Endodermal cell (in vitro differentiated cells): Measurements from ENCODE around the gene RASAL3. TPM values are rescaled to one million over a fixed set of nuclear protein-coding genes. Genes with fewer than 3 reads are reported as not detected.

Source experiments
- DNase-seq: peaks from one replicate; pipeline ENCODE4 v3.0.0-alpha.2; 2017
- H3K27ac ChIP-seq: 2 replicates; pipeline ENCODE4 v1.5.1; 2013; ENCODE audit warnings: mild to moderate bottlenecking, low read depth, low read length, moderate library complexity
- H3K27me3 ChIP-seq: 2 replicates; pipeline ENCODE4 v1.6.1; 2013; ENCODE audit warnings: mild to moderate bottlenecking, low read length, moderate library complexity; ENCODE audit not compliant: insufficient read depth, control insufficient read depth, poor library complexity, severe bottlenecking
- H3K36me3 ChIP-seq: 2 replicates; pipeline ENCODE4 v1.7.0; 2013; ENCODE audit warnings: mild to moderate bottlenecking, low read length, moderate library complexity; ENCODE audit not compliant: control insufficient read depth, insufficient read depth
- H3K4me1 ChIP-seq: one replicate; pipeline ENCODE4 v1.7.0; 2013; ENCODE audit warnings: low read length; ENCODE audit not compliant: control insufficient read depth, insufficient read depth
- H3K4me3 ChIP-seq: 2 replicates; pipeline ENCODE4 v1.5.1; 2013; ENCODE audit warnings: mild to moderate bottlenecking, low read length, moderate library complexity
- H3K9ac ChIP-seq: 2 replicates; pipeline ENCODE4 v1.6.1; 2013; ENCODE audit warnings: mild to moderate bottlenecking, low read length, moderate library complexity; ENCODE audit not compliant: poor library complexity, severe bottlenecking; ENCODE audit errors: extremely low read depth
- H3K9me3 ChIP-seq: 2 replicates; pipeline ENCODE4 v1.6.1; 2013; ENCODE audit warnings: mild to moderate bottlenecking, low read length, moderate library complexity; ENCODE audit not compliant: control insufficient read depth
- H3K27ac Mint-ChIP-seq: 2 replicates; pipeline ENCODE4 v1.8.0; 2020; ENCODE audit warnings: mixed read lengths
- H3K27me3 Mint-ChIP-seq: 2 replicates; pipeline ENCODE4 v1.8.0; 2021; ENCODE audit warnings: mild to moderate bottlenecking, mixed read lengths; ENCODE audit not compliant: insufficient read depth
- H3K36me3 Mint-ChIP-seq: 2 replicates; pipeline ENCODE4 v1.8.0; 2020; ENCODE audit warnings: low read depth, mixed read lengths
- H3K4me1 Mint-ChIP-seq: 2 replicates; pipeline ENCODE4 v1.8.0; 2020; ENCODE audit warnings: mixed read lengths
- H3K4me3 Mint-ChIP-seq: 2 replicates; pipeline ENCODE4 v1.8.0; 2020; ENCODE audit warnings: mild to moderate bottlenecking, moderate library complexity, mixed read lengths
- H3K9me3 Mint-ChIP-seq: 2 replicates; pipeline ENCODE4 v1.8.0; 2020; ENCODE audit warnings: mild to moderate bottlenecking, mixed read lengths
- CTCF ChIP-seq: fragments of 200-600 bp; sonication (generic); conservative IDR thresholded peaks from 2 replicates; pipeline ENCODE4 v1.5.0; 2021; ENCODE audit warnings: antibody characterized with exemption, mild to moderate bottlenecking
- WGBS, 2 experiments: methylation state at CpG; one replicate each; pipeline versions ENCODE4 v1.1.5 to v1.1.7; 2013; ENCODE audit warnings: missing lambda C conversion rate in 2 of 2, mixed read lengths in 1 of 2; ENCODE audit not compliant: insufficient coverage in 1 of 2, insufficient read length in 1 of 2; 5-methylcytosine and 5-hydroxymethylcytosine counted together
- total RNA-seq, 2 donors: library from RNA; stranded (reverse); fragmentation: NEBNext Ultra II Directional in 1 of 2; extraction: Animal tissue kit (Norgen Biotek cat#: 25700) in 1 of 2; gene quantifications; 2 replicates in 1 of 2; 3 replicates in 1 of 2; pipeline ENCODE4 v1.2.1, GENCODE V29; 2021

The RASAL3 gene
- total RNA-seq, 2 donors from 2014 or later = not detected

GRCh38 chr19:15441317-15441716 lies 23.0 kb downstream of the RASAL3 start:
- Histone ChIP-seq H3K9ac (no peak overlapping the region), H3K27ac (no peak overlapping the region), H3K9me3 (no peaks in the 10 kb centered on the region), H3K27me3 (no peaks in the 10 kb centered on the region), H3K36me3 (no peaks in the 10 kb centered on the region), H3K4me3 (no peak overlapping the region), H3K4me1 (no peaks in the 10 kb centered on the region)
- Mint-ChIP-seq H3K27ac (no peak overlapping the region), H3K36me3 (no peaks in the 10 kb centered on the region), H3K4me1 (no peaks in the 10 kb centered on the region), H3K9me3 (no peaks in the 10 kb centered on the region), H3K27me3 (no peaks in the 10 kb centered on the region), H3K4me3 (no peak overlapping the region)
- WGBS, 2 experiments = 89 to 90% methylated on average over 3 of the region's 3 CpGs
- TF ChIP-seq CTCF = no peak
- DNase-seq = no peak

- TF ChIP-seq CTCF = no peak
- H3K27me3 ChIP-seq = no peaks in the 10 kb centered on the region
- H3K36me3 Mint-ChIP-seq = no peaks in the 10 kb centered on the region
- H3K4me1 Mint-ChIP-seq = no peaks in the 10 kb centered on the region
- H3K27ac Mint-ChIP-seq = no peak overlapping the region
- H3K4me1 ChIP-seq = no peaks in the 10 kb centered on the region
- WGBS, 2 experiments = 92 to 95% methylated on average over 20 to 38 of the region's 38 CpGs
- H3K9me3 Mint-ChIP-seq = no peaks in the 10 kb centered on the region
- H3K4me3 ChIP-seq = no peak overlapping the region
- no peak overlapping the region for H3K9ac ChIP-seq
- H3K27ac ChIP-seq = no peak overlapping the region
- no peak for DNase-seq
- H3K4me3 Mint-ChIP-seq = no peak overlapping the region
- H3K9me3 ChIP-seq = no peaks in the 10 kb centered on the region
- H3K36me3 ChIP-seq = no peaks in the 10 kb centered on the region
- H3K27me3 Mint-ChIP-seq = no peaks in the 10 kb centered on the region
Observed at GRCh38 chr19:15439821-15440641, 24.3 kb downstream of the RASAL3 start.

- no peak overlapping the region for H3K27ac ChIP-seq
- no peaks in the 10 kb centered on the region for H3K36me3 ChIP-seq
- Mint-ChIP-seq H3K36me3 (no peaks in the 10 kb centered on the region), H3K4me1 (no peaks in the 10 kb centered on the region), H3K4me3 (no peak overlapping the region), H3K27ac (no peak overlapping the region), H3K9me3 (no peaks in the 10 kb centered on the region), H3K27me3 (no peaks in the 10 kb centered on the region)
- no peaks in the 10 kb centered on the region for H3K4me1 ChIP-seq
- H3K9me3 ChIP-seq = no peaks in the 10 kb centered on the region
- WGBS, 2 experiments = 88 to 90% methylated on average over 15 to 25 of the region's 25 CpGs
- H3K4me3 ChIP-seq = no peak overlapping the region
- H3K27me3 ChIP-seq = no peaks in the 10 kb centered on the region
- no peak for DNase-seq
- TF ChIP-seq CTCF = no peak
- H3K9ac ChIP-seq = no peak overlapping the region
Observed at GRCh38 chr19:15439078-15439799, 25.1 kb downstream of the RASAL3 start.
